NCI-H146 treated with DMSO at 0.1 percent for 48 hours (cell line): ENCODE data around the gene ZSWIM3.

Source experiments
- DNase-seq: peaks from one replicate; lab custom pipeline; 2025; ENCODE audit not compliant: unreplicated experiment; lab: John Stamatoyannopoulos, UW

Gene ZSWIM3

DNA sequence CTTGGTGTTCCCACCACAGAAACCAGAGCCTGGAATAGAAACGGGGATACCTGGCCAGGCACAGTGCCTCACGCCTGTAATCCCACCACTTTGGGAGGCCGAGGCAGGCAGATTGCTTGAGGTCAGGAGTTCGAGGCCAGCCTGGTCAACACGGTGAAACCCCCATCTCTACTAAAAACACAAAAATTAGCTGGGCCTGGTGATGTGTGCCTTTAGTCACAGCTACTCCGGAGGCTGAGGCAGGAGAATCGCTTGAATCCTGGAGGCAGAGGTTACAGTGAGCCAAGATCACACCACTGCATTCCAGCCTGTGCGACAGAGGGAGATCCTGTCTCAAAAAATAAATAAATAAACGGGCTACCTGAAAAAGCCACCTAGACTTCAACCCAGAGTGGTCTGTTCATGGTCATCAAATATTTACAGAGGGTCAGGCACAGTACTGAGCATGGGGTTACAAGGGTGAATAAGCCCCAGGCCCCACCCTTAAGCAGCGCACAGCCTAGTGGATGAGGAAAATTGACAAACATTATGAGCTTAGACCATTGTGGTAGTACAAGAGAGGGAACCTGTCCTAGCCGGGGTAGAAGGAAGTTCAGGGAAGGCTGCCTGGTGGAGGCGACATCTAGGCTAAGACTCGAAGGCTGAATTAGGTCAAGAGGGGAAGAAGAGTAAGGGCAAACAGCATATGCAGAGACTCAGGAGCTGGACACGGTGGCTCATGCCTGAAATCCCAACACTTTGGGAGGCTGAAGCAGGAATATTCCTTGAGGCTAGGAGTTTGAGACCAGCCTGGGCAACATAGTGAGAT lies 69.9 kb downstream of the ZSWIM3 start:
- DNase-seq, result no peak
